GM23338 (cell line): Measurements from ENCODE around the gene HSDL2. TPM values are rescaled to one million over a fixed set of nuclear protein-coding genes. Genes with fewer than 3 reads are reported as not detected.

Experiments
- ATAC-seq: fragments of 200-7000 bp; cut with Tn5 transposase; 3 replicates; pipeline ENCODE4 v1.9.1; 2020
- DNase-seq: peaks from one replicate; pipeline ENCODE4 v3.0.0-alpha.2; 2015; ENCODE audit warnings: low spot score
- H2AFZ ChIP-seq: fragments of 200-600 bp; sonication (generic); 2 replicates; pipeline ENCODE4 v1.8.0; 2016; ENCODE audit warnings: antibody characterized with exemption, mild to moderate bottlenecking, moderate library complexity
- H3F3A ChIP-seq: fragments of 200-600 bp; sonication (generic); replicated peaks from 2 replicates; pipeline ENCODE4 v1.8.0; 2017; ENCODE audit warnings: antibody characterized with exemption, mixed run types, low read depth
- H3K27ac ChIP-seq: fragments of 200-600 bp; sonication (generic); 2 replicates; pipeline ENCODE4 v1.6.1; 2016; ENCODE audit warnings: low read depth
- H3K27me3 ChIP-seq: fragments of 200-600 bp; sonication (generic); 2 replicates; pipeline ENCODE4 v1.8.0; 2016; ENCODE audit warnings: mild to moderate bottlenecking, mixed run types, moderate library complexity; ENCODE audit not compliant: insufficient read depth
- H3K36me3 ChIP-seq: fragments of 200-600 bp; sonication (generic); 2 replicates; pipeline ENCODE4 v1.8.0; 2016; ENCODE audit warnings: mild to moderate bottlenecking; ENCODE audit not compliant: insufficient read depth
- H3K4me1 ChIP-seq: fragments of 200-600 bp; sonication (generic); 2 replicates; pipeline ENCODE4 v1.8.0; 2016; ENCODE audit warnings: mild to moderate bottlenecking, moderate library complexity; ENCODE audit not compliant: insufficient read depth
- H3K4me2 ChIP-seq: fragments of 200-600 bp; sonication (generic); 2 replicates; pipeline ENCODE4 v1.7.1; 2017; ENCODE audit warnings: mixed run types
- H3K4me3 ChIP-seq: fragments of 200-600 bp; sonication (generic); 2 replicates; pipeline ENCODE4 v1.6.1; 2016; ENCODE audit warnings: mixed run types
- H3K79me2 ChIP-seq: fragments of 200-600 bp; sonication (generic); replicated peaks from 2 replicates; pipeline ENCODE4 v1.8.0; 2017; ENCODE audit warnings: mild to moderate bottlenecking; ENCODE audit not compliant: insufficient read depth
- H3K9me2 ChIP-seq: fragments of 200-600 bp; sonication (generic); 2 replicates; pipeline ENCODE4 v1.8.0; 2017; ENCODE audit not compliant: insufficient read depth
- H4K20me1 ChIP-seq: fragments of 200-600 bp; sonication (generic); replicated peaks from 2 replicates; pipeline ENCODE4 v1.8.0; 2017; ENCODE audit warnings: mild to moderate bottlenecking; ENCODE audit not compliant: insufficient read depth
- H3K27ac Mint-ChIP-seq: 2 replicates; pipeline ENCODE4 v1.8.0; 2020; ENCODE audit warnings: inconsistent platforms, mild to moderate bottlenecking, moderate library complexity, mixed read lengths
- H3K27me3 Mint-ChIP-seq: 3 replicates; pipeline ENCODE4 v1.8.0; 2022; ENCODE audit warnings: low read depth, mild to moderate bottlenecking, moderate library complexity, mixed read lengths, inconsistent platforms; ENCODE audit not compliant: insufficient read depth, poor library complexity
- H3K36me3 Mint-ChIP-seq: 3 replicates; pipeline ENCODE4 v1.8.0; 2021; ENCODE audit warnings: low read depth, mild to moderate bottlenecking, inconsistent platforms, moderate library complexity, mixed read lengths
- H3K4me1 Mint-ChIP-seq: 3 replicates; pipeline ENCODE4 v1.8.0; 2020; ENCODE audit warnings: mild to moderate bottlenecking, inconsistent platforms, mixed read lengths
- H3K4me3 Mint-ChIP-seq: 3 replicates; pipeline ENCODE4 v1.8.0; 2021; ENCODE audit warnings: moderate library complexity, mild to moderate bottlenecking, inconsistent platforms, mixed read lengths
- H3K9me3 Mint-ChIP-seq: 3 replicates; pipeline ENCODE4 v1.8.0; 2020; ENCODE audit warnings: moderate library complexity, mild to moderate bottlenecking, inconsistent platforms, mixed read lengths
- CREB1 ChIP-seq: fragments of 250-450 bp; sonication (Bioruptor Pico); IDR thresholded peaks from 2 replicates; pipeline ENCODE4 v1.5.0; 2020; ENCODE audit warnings: low read depth, mild to moderate bottlenecking, moderate library complexity
- EZH2phosphoT487 ChIP-seq: fragments of 200-600 bp; sonication (generic); IDR thresholded peaks from one replicate; pipeline ENCODE4 v1.8.1; 2018; ENCODE audit warnings: antibody characterized with exemption; ENCODE audit not compliant: unreplicated experiment
- JUNB ChIP-seq: IDR thresholded peaks from one replicate; pipeline ENCODE4 v1.6.1; 2016; ENCODE audit warnings: antibody characterized with exemption; ENCODE audit not compliant: unreplicated experiment
- NANOG ChIP-seq: IDR thresholded peaks from 2 replicates; pipeline ENCODE4 v1.6.1; 2016; ENCODE audit warnings: antibody characterized with exemption, borderline replicate concordance
- POLR2AphosphoS5 ChIP-seq: IDR thresholded peaks from 2 replicates; pipeline ENCODE4 v1.6.1; 2016; ENCODE audit warnings: antibody characterized with exemption, low read depth
- REST ChIP-seq: IDR thresholded peaks from one replicate; pipeline ENCODE4 v1.6.1; 2018; ENCODE audit warnings: antibody characterized with exemption; ENCODE audit not compliant: unreplicated experiment
- ZNF331 ChIP-seq: fragments of 250-450 bp; sonication (Bioruptor Pico); IDR thresholded peaks from 2 replicates; pipeline ENCODE4 v1.5.0; 2020; ENCODE audit warnings: low read depth, mild to moderate bottlenecking, moderate library complexity
- long read RNA-seq: library from polyadenylated mRNA; unstranded; transcript quantifications from one replicate; pipeline ENCODE4 v2.0.0, GENCODE V29; 2020; ENCODE audit not compliant: unreplicated experiment
- polyA plus RNA-seq: library from polyadenylated mRNA; unstranded; fragments of >200 nt; fragmentation: Nextera tagmentation; extraction: Ambion mirVana; gene quantifications from 2 replicates; pipeline ENCODE4 v1.2.1, GENCODE V29; 2016
- total RNA-seq: library from RNA; depleted of rRNA; stranded (reverse); fragments of >200 nt; shearing (Covaris generic); gene quantifications from 2 replicates; pipeline ENCODE4 v1.2.3, GENCODE V29; 2014; rRNA removed
- TF ChIP-seq, protein P1 (sequence below), 2 experiments: fragments of 200-600 bp in 1 of 2; sonication (generic) in 1 of 2; conservative IDR thresholded peaks; 2 replicates each; pipeline versions ENCODE4 v1.5.1 to v1.6.1; 2016 to 2017; ENCODE audit warnings: antibody characterized with exemption in 2 of 2, low read depth in 2 of 2, mild to moderate bottlenecking in 2 of 2, moderate library complexity in 1 of 2
- TF ChIP-seq, protein P2 (sequence below): IDR thresholded peaks from 2 replicates; pipeline ENCODE4 v1.6.1; 2016; ENCODE audit warnings: antibody characterized with exemption

HSDL2 gene
- total RNA-seq (13.9 and 15.3 TPM in 2 replicates), polyA plus RNA-seq (10.2 and 11.4 TPM in 2 replicates)
- long read RNA-seq, transcript HSDL2-202 (11 exons, 3,350 nt) = major isoform, 9 of 13 reads
- long read RNA-seq, partial matches to known transcripts = 2 of 13 reads
- long read RNA-seq, other reads (novel, unspliced or antisense) = 2 of 13 reads

- peaks cover 10% of the 10 kb centered on the region for H3K4me1 ChIP-seq
- H3K9me2 ChIP-seq = no peaks in the 10 kb centered on the region
- peaks cover 3% of the 10 kb centered on the region; the same call in 1 of the 2 replicates for H4K20me1 ChIP-seq
- H3K27ac ChIP-seq = peak within 1 kb of the TSS; percentile 96
- H3K27me3 ChIP-seq = no peaks in the 10 kb centered on the region
- H3F3A ChIP-seq = peaks cover 10% of the 10 kb centered on the region
- peak; percentile 19 for DNase-seq
- Mint-ChIP-seq H3K4me3 (peak within 1 kb of the TSS; percentile 93), H3K27me3 (peaks cover 10% of the 10 kb centered on the region), H3K4me1 (peaks cover 22% of the 10 kb centered on the region), H3K27ac (peak within 1 kb of the TSS; percentile 98), H3K36me3 (no peaks in the 10 kb centered on the region), H3K9me3 (no peaks in the 10 kb centered on the region)
- H2AFZ ChIP-seq = peak within 1 kb of the TSS; percentile 97
- H3K4me3 ChIP-seq = peak within 1 kb of the TSS; percentile 89
- peak within 1 kb of the TSS; percentile 84 for H3K4me2 ChIP-seq
- H3K79me2 ChIP-seq = peaks cover 20% of the 10 kb centered on the region
- no peaks in the 10 kb centered on the region for H3K36me3 ChIP-seq
- TF ChIP-seq EZH2phosphoT487 (no peak), ZNF331 (CRISPR knock-in tag) (no peak), NANOG (no peak), JUNB (no peak), POLR2AphosphoS5 (0 out of 2 replicates have a peak, but pooled peaks have one; percentile 37)
- TF ChIP-seq, protein P1, sequence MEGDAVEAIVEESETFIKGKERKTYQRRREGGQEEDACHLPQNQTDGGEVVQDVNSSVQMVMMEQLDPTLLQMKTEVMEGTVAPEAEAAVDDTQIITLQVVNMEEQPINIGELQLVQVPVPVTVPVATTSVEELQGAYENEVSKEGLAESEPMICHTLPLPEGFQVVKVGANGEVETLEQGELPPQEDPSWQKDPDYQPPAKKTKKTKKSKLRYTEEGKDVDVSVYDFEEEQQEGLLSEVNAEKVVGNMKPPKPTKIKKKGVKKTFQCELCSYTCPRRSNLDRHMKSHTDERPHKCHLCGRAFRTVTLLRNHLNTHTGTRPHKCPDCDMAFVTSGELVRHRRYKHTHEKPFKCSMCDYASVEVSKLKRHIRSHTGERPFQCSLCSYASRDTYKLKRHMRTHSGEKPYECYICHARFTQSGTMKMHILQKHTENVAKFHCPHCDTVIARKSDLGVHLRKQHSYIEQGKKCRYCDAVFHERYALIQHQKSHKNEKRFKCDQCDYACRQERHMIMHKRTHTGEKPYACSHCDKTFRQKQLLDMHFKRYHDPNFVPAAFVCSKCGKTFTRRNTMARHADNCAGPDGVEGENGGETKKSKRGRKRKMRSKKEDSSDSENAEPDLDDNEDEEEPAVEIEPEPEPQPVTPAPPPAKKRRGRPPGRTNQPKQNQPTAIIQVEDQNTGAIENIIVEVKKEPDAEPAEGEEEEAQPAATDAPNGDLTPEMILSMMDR (conservative IDR thresholded peaks at IDR 0.05; ENCODE audit: low read depth in 2 of 2) = no peak
- TF ChIP-seq, protein P2, sequence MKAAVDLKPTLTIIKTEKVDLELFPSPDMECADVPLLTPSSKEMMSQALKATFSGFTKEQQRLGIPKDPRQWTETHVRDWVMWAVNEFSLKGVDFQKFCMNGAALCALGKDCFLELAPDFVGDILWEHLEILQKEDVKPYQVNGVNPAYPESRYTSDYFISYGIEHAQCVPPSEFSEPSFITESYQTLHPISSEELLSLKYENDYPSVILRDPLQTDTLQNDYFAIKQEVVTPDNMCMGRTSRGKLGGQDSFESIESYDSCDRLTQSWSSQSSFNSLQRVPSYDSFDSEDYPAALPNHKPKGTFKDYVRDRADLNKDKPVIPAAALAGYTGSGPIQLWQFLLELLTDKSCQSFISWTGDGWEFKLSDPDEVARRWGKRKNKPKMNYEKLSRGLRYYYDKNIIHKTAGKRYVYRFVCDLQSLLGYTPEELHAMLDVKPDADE = no peak
- peak; percentile 79 for ATAC-seq
Measured at GRCh38 chr9:112380102-112380824, at the start of gene HSDL2. HSDL2 (plus strand) TSS chr9:112380108; CDS start chr9:112380164, 56 bp downstream.

GRCh38 chr9:112331674-112331952, 48.3 kb upstream of the HSDL2 start:
- Histone ChIP-seq H2AFZ (no peak overlapping the region), H3K79me2 (peaks cover 61% of the 10 kb centered on the region), H3K4me3 (peak overlapping the region; percentile 82), H3K27ac (no peak overlapping the region), H3K4me2 (peak overlapping the region; percentile 76), H3K9me2 (no peaks in the 10 kb centered on the region), H4K20me1 (peaks cover 8% of the 10 kb centered on the region), H3F3A (no peaks in the 10 kb centered on the region; the same call in 1 of the 2 replicates), H3K4me1 (peaks cover 28% of the 10 kb centered on the region), H3K27me3 (no peaks in the 10 kb centered on the region), H3K36me3 (no peaks in the 10 kb centered on the region)
- no peak for ATAC-seq
- Mint-ChIP-seq H3K4me3 (peak overlapping the region; percentile 98), H3K4me1 (peaks cover 22% of the 10 kb centered on the region), H3K9me3 (no peaks in the 10 kb centered on the region), H3K27ac (no peak overlapping the region), H3K27me3 (peaks cover 2% of the 10 kb centered on the region), H3K36me3 (peaks cover 6% of the 10 kb centered on the region; the same call in 2 of the 3 replicates)
- DNase-seq = no peak
- TF ChIP-seq, protein P1 (conservative IDR thresholded peaks at IDR 0.05; ENCODE audit: low read depth in 2 of 2) = no peak
- TF ChIP-seq REST = no peak
- TF ChIP-seq CREB1 = no peak
